Karpas-422 (cell line): Measurements from ENCODE around the gene BTG1. TPM values are rescaled to one million over a fixed set of nuclear protein-coding genes. Genes with fewer than 3 reads are reported as not detected.

Source experiments
- DNase-seq: peaks from one replicate; pipeline ENCODE4 v3.0.0-alpha.2; 2015
- H2AFZ ChIP-seq: fragments of 200-600 bp; sonication (generic); 2 replicates; pipeline ENCODE4 v1.6.1; 2014; ENCODE audit warnings: antibody characterized with exemption, low read length, mixed read lengths
- H3K27ac ChIP-seq: fragments of 200-600 bp; sonication (generic); 2 replicates; pipeline ENCODE4 v1.5.1; 2014; ENCODE audit warnings: mild to moderate bottlenecking, low read length, moderate library complexity
- H3K27me3 ChIP-seq: fragments of 200-600 bp; sonication (generic); 2 replicates; pipeline ENCODE4 v1.6.1; 2014; ENCODE audit warnings: low read length, mixed read lengths
- H3K36me3 ChIP-seq: fragments of 200-600 bp; sonication (generic); 2 replicates; pipeline ENCODE4 v1.6.1; 2014; ENCODE audit warnings: low read length, mixed read lengths; ENCODE audit not compliant: insufficient read depth
- H3K4me1 ChIP-seq: fragments of 200-600 bp; sonication (generic); 2 replicates; pipeline ENCODE4 v1.6.1; 2014; ENCODE audit warnings: mild to moderate bottlenecking, low read length, mixed read lengths
- H3K4me2 ChIP-seq: fragments of 200-600 bp; sonication (generic); 2 replicates; pipeline ENCODE4 v1.6.1; 2014; ENCODE audit warnings: low read length, low read depth, mild to moderate bottlenecking; ENCODE audit not compliant: poor library complexity, severe bottlenecking
- H3K4me3 ChIP-seq: fragments of 200-600 bp; sonication (generic); 2 replicates; pipeline ENCODE4 v1.5.1; 2014; ENCODE audit warnings: mild to moderate bottlenecking, antibody characterized with exemption, low read length, mixed read lengths
- H3K79me2 ChIP-seq: fragments of 200-600 bp; sonication (generic); 2 replicates; pipeline ENCODE4 v1.6.1; 2014; ENCODE audit warnings: mild to moderate bottlenecking, low read length, mixed read lengths
- H3K9ac ChIP-seq: fragments of 200-600 bp; sonication (generic); 2 replicates; pipeline ENCODE4 v1.6.0; 2014; ENCODE audit warnings: low read length
- H3K9me2 ChIP-seq: fragments of 200-600 bp; sonication (generic), shearing (Covaris generic); replicated peaks from 2 replicates; pipeline ENCODE4 v1.6.0; 2014; ENCODE audit warnings: mild to moderate bottlenecking, low read length, moderate library complexity; ENCODE audit not compliant: insufficient read depth
- H3K9me3 ChIP-seq: fragments of 300-700, 200-600 bp; sonication (generic); 2 replicates; pipeline ENCODE4 v1.6.1; 2014; ENCODE audit warnings: low read length, mixed read lengths
- H4K20me1 ChIP-seq: fragments of 200-600 bp; sonication (generic); 2 replicates; pipeline ENCODE4 v1.6.1; 2014; ENCODE audit warnings: mild to moderate bottlenecking, antibody characterized with exemption, low read length, low read depth; ENCODE audit not compliant: insufficient read depth
- total RNA-seq: library from RNA; depleted of rRNA; stranded (reverse); fragments of >200 nt; shearing (Covaris generic); gene quantifications from 2 replicates; pipeline ENCODE4 v1.2.3, GENCODE V29; 2014; ENCODE audit warnings: low replicate concordance

The BTG1 gene
- total RNA-seq, 1 experiment from 2014 or later: 12.4 TPM

DNA sequence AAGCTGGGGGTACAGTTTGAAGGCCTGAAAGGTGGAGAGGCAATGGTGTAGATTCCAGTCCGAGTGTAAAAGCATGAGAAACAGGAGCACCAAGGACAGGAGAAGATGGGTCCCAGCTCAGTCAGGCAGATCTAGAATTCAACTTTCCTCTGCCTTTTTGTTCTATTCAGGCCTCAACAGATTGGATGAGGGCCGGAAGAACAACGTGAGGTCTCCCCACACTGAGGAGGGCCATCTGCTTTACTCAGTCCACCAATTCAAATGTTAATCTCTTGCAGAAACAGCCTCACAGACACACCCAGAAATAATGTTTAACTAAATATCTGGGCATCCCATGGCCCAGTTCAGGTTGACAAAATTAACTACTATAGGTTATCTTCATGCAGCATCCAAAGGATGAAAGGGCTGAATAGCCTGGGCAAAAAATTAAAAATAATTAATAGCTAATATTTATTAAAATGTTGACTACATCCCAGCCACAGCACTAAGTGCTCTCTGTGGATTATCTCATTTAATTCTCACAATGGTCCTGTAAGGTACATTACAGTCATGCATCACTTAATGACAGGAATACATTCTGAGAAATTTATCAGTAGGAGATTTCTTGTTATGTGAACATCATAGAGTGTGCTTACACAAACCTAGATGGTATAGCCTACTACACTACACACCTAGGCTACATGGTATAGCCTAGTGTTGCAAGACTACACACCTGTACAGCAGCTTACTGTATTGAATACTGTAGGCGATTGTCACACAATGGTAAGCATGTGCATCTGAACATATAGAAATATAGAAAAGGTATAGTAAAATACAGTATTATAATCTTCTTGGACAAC is 22.5 kb downstream of the BTG1 start:
- no peak for DNase-seq

GRCh38 chr12:92121826-92122225 is 23.8 kb downstream of the BTG1 start:
- no peak overlapping the region for H3K4me3 ChIP-seq
- no peaks in the 10 kb centered on the region for H3K9me2 ChIP-seq
- H3K27me3 ChIP-seq: no peaks in the 10 kb centered on the region
- no peaks in the 10 kb centered on the region for H3K36me3 ChIP-seq
- no peaks in the 10 kb centered on the region for H3K4me1 ChIP-seq
- H2AFZ ChIP-seq: no peak overlapping the region
- no peaks in the 10 kb centered on the region for H3K9me3 ChIP-seq
- no peak overlapping the region for H3K27ac ChIP-seq
- no peak overlapping the region for H3K4me2 ChIP-seq
- no peak for DNase-seq
- no peak overlapping the region for H3K9ac ChIP-seq
- no peaks in the 10 kb centered on the region for H3K79me2 ChIP-seq
- peaks cover 5% of the 10 kb centered on the region; the same call in 1 of the 2 replicates for H4K20me1 ChIP-seq

More for the DNA sequence above, 22.5 kb downstream of the BTG1 start:
- H3K4me3 ChIP-seq: no peak overlapping the region
- H3K9me3 ChIP-seq: no peaks in the 10 kb centered on the region
- no peaks in the 10 kb centered on the region for H3K79me2 ChIP-seq
- H4K20me1 ChIP-seq: peaks cover 5% of the 10 kb centered on the region; the same call in 1 of the 2 replicates
- H3K9ac ChIP-seq: no peak overlapping the region
- H3K36me3 ChIP-seq: no peaks in the 10 kb centered on the region
- H3K27ac ChIP-seq: no peak overlapping the region
- no peaks in the 10 kb centered on the region for H3K9me2 ChIP-seq
- H3K4me1 ChIP-seq: no peaks in the 10 kb centered on the region
- no peaks in the 10 kb centered on the region for H3K27me3 ChIP-seq
- H3K4me2 ChIP-seq: no peak overlapping the region
- no peak overlapping the region for H2AFZ ChIP-seq

DNA sequence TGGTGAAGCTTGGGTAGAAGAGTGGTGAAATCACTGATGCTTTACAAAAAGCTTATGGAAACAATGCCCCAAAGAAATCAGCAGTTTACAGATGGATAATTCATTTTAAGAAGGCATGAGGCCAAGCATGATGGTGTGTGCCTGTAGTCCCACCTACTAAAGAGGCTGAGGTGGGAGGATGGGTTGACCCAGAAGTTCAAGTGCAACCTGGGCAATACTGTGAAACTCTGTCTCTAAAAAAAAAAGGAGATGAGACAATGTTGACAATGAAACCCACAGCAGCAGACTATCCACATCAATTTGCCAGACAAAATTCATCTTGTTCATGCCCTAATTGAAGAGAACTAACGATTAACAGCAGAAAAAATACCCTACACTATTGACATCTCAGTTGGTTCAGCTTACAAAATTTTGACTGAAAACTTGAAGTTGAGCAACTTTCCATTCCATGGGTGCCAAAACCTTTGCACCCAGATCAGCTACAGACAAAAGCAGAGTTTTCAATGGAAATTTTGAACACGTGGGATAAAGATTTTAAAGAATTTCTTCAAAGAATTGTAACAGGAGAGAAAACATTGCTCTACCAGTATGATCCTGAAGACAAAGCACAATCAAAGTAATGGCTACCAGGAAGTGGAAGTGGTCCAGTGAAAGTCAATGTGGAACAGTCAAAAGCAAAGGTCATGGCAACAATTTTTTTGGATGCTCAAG is 26.7 kb downstream of the BTG1 start:
- Histone ChIP-seq H3K9me2 (no peaks in the 10 kb centered on the region), H3K79me2 (no peaks in the 10 kb centered on the region)

GRCh38 chr12:92114834-92115233 is 30.8 kb downstream of the BTG1 start:
- Histone ChIP-seq H3K79me2 (no peaks in the 10 kb centered on the region), H3K27ac (no peak overlapping the region), H3K27me3 (no peaks in the 10 kb centered on the region), H3K4me3 (no peak overlapping the region), H3K4me2 (no peak overlapping the region), H3K4me1 (no peaks in the 10 kb centered on the region), H2AFZ (no peak overlapping the region), H3K9me2 (no peaks in the 10 kb centered on the region), H4K20me1 (peaks cover 7% of the 10 kb centered on the region; the same call in 1 of the 2 replicates), H3K9me3 (no peaks in the 10 kb centered on the region), H3K9ac (no peak overlapping the region), H3K36me3 (no peaks in the 10 kb centered on the region)
- no peak for DNase-seq

More for the DNA sequence above, 26.7 kb downstream of the BTG1 start:
- Histone ChIP-seq H3K4me1 (no peaks in the 10 kb centered on the region), H3K4me3 (no peak overlapping the region), H3K27me3 (no peaks in the 10 kb centered on the region), H4K20me1 (peaks cover 3% of the 10 kb centered on the region; the same call in 1 of the 2 replicates), H3K9me3 (no peaks in the 10 kb centered on the region), H3K9ac (no peak overlapping the region), H3K36me3 (no peaks in the 10 kb centered on the region), H3K4me2 (no peak overlapping the region), H3K27ac (no peak overlapping the region), H2AFZ (no peak overlapping the region)
- no peak for DNase-seq

GRCh38 chr12:92111256-92111655 is 34.4 kb downstream of the BTG1 start:
- Histone ChIP-seq H3K4me3 (no peak overlapping the region), H3K4me1 (no peaks in the 10 kb centered on the region), H3K79me2 (no peaks in the 10 kb centered on the region)

GRCh38 chr12:92110083-92110640 is 35.5 kb downstream of the BTG1 start:
- Histone ChIP-seq H3K9me3 (no peaks in the 10 kb centered on the region), H3K79me2 (no peaks in the 10 kb centered on the region), H3K4me3 (no peak overlapping the region), H4K20me1 (peaks cover 16% of the 10 kb centered on the region; the same call in 1 of the 2 replicates), H3K9me2 (no peaks in the 10 kb centered on the region), H3K27me3 (no peaks in the 10 kb centered on the region), H2AFZ (no peak overlapping the region), H3K9ac (no peak overlapping the region), H3K4me1 (no peaks in the 10 kb centered on the region), H3K36me3 (no peaks in the 10 kb centered on the region), H3K27ac (no peak overlapping the region), H3K4me2 (no peak overlapping the region)
- no peak for DNase-seq

More at GRCh38 chr12:92111256-92111655, 34.4 kb downstream of the BTG1 start:
- no peak overlapping the region for H3K27ac ChIP-seq
- no peaks in the 10 kb centered on the region for H3K9me3 ChIP-seq
- peaks cover 8% of the 10 kb centered on the region; the same call in 1 of the 2 replicates for H4K20me1 ChIP-seq
- H3K27me3 ChIP-seq: no peaks in the 10 kb centered on the region
- H3K36me3 ChIP-seq: no peaks in the 10 kb centered on the region
- no peaks in the 10 kb centered on the region for H3K9me2 ChIP-seq
- no peak overlapping the region for H3K4me2 ChIP-seq
- no peak overlapping the region for H2AFZ ChIP-seq
- no peak overlapping the region for H3K9ac ChIP-seq
- no peak for DNase-seq

GRCh38 chr12:92109613-92110012 is 36.0 kb downstream of the BTG1 start:
- H3K27ac ChIP-seq: no peak overlapping the region
- no peaks in the 10 kb centered on the region for H3K9me2 ChIP-seq

DNA sequence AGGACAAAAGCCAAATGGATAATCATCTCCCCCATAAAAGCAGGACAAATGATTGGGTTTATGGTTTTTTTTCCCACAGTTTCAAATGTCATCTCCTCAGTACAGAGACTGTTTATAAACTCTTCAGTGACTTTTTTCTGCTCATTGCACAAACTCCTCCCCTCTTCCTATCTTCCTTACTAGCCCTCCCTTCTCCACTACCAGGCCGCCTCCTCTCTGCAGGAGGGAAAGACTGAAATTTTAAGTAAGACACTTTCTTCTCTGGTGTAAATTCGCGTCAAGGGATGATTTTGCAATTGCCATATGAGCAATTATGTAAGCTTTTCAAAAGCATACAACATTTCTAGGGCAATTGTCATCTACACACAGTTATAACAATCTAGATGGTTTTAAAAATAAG is 37.0 kb downstream of the BTG1 start:
- Histone ChIP-seq H3K4me2 (no peak overlapping the region), H3K4me1 (no peaks in the 10 kb centered on the region), H3K9ac (no peak overlapping the region)

More at GRCh38 chr12:92109613-92110012, 36.0 kb downstream of the BTG1 start:
- Histone ChIP-seq H3K9ac (no peak overlapping the region), H3K79me2 (no peaks in the 10 kb centered on the region), H3K9me3 (no peaks in the 10 kb centered on the region), H3K36me3 (no peaks in the 10 kb centered on the region), H3K27me3 (no peaks in the 10 kb centered on the region), H3K4me3 (no peak overlapping the region), H4K20me1 (peaks cover 16% of the 10 kb centered on the region; the same call in 1 of the 2 replicates), H3K4me2 (no peak overlapping the region), H3K4me1 (no peaks in the 10 kb centered on the region), H2AFZ (no peak overlapping the region)
- DNase-seq: no peak

More for the DNA sequence above, 37.0 kb downstream of the BTG1 start:
- H3K79me2 ChIP-seq: no peaks in the 10 kb centered on the region
- H3K9me2 ChIP-seq: no peaks in the 10 kb centered on the region
- no peak overlapping the region for H3K27ac ChIP-seq
- DNase-seq: no peak
- no peak overlapping the region for H2AFZ ChIP-seq
- H3K36me3 ChIP-seq: no peaks in the 10 kb centered on the region
- H3K9me3 ChIP-seq: no peaks in the 10 kb centered on the region
- H3K27me3 ChIP-seq: no peaks in the 10 kb centered on the region
- H3K4me3 ChIP-seq: no peak overlapping the region
- peaks cover 16% of the 10 kb centered on the region; the same call in 1 of the 2 replicates for H4K20me1 ChIP-seq
